AG09319 (cell line): ENCODE data around the gene BMAL1.

Experiments used
- DNase-seq: peaks from one replicate; pipeline ENCODE4 v3.0.0-alpha.2; 2010; ENCODE audit warnings: low read depth; ENCODE audit errors: extremely low read depth
- CTCF ChIP-seq: IDR thresholded peaks from 2 replicates; pipeline ENCODE4 v1.5.1; 2011; ENCODE audit warnings: low read depth, mild to moderate bottlenecking, inconsistent platforms, low read length, moderate library complexity

The BMAL1 gene

GRCh38 chr11:13354335-13354734 is 76.7 kb downstream of the BMAL1 start:
- TF ChIP-seq CTCF: peak; percentile 4
- no peak for DNase-seq

- TF ChIP-seq CTCF: no peak
- DNase-seq: no peak
Observed at GRCh38 chr11:13355191-13355590, 77.6 kb downstream of the BMAL1 start.

GRCh38 chr11:13357232-13357631 is 79.6 kb downstream of the BMAL1 start:
- no peak for TF ChIP-seq CTCF
- no peak for DNase-seq

DNA sequence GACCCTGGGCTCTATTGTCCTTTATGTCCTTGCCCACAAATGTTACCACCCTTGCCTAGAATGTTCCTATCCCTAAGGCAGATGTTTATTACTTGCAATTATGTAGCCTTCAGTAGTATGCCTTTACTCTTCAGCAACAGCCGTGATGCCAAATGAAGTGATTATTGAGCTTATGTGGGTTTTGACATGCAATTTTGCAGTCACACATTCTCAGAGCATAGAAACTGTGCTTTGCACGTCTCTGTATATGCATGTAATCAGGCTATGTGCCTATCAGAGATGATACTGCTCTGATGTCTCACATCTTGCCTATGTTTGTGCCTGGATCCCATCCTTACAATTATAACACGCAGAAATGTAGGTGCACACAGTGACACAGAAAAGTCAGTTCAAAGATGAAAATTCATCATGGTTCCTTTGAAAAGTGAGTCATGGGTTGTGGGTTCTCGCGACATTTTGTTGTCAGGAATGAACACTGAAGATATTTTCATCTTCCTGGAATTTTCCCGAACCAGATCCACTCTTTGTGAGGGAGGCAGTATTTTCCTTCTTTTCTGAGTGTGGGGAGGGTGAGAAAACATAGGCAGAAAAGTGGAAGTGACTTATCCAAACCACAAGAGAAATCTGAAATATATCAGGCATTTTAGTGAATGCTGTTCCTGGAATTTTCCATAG is 81.1 kb downstream of the BMAL1 start:
- no peak for TF ChIP-seq CTCF
- no peak for DNase-seq

- no peak for DNase-seq
Observed at GRCh38 chr11:13362596-13363109, 85.1 kb downstream of the BMAL1 start.

DNA sequence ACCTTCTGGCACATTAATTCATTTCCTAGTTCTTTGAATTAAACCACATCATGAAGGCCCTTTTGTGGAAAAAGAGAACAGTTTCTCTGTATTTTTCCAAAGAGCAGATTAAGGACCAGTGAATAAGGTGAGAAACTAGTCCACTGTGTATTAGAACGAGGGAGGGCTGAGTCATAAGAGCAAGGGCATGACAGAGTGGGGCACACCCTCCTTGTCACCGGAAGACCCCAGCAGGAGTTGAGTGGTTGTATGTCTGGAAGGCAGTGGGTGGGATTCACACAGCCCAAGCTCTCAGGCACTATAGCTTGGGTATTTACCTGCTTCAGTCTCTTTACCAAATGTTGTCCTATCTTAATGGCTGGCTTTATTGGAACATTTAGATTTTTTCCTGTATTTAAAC is 86.8 kb downstream of the BMAL1 start:
- DNase-seq: no peak
- no peak for TF ChIP-seq CTCF

More at GRCh38 chr11:13362596-13363109, 85.1 kb downstream of the BMAL1 start:
- no peak for TF ChIP-seq CTCF

- no peak for TF ChIP-seq CTCF
- DNase-seq: no peak
Observed at GRCh38 chr11:13366266-13367026, 88.9 kb downstream of the BMAL1 start.
